Putamen (tissue), 1 donor: Measurements from ENCODE around the gene FLT3.
"Not testable (repeated sequence)": the region's sequence is repeated elsewhere in the genome, so short reads cannot be mapped to it uniquely, and the experiment has no call there.

Experiments
- DNase-seq: peaks from one replicate; pipeline ENCODE4 v3.0.0-alpha.2; 2016; ENCODE audit warnings: low spot score

The FLT3 gene

GRCh38 chr13:28099396-28100149, 803 bp downstream of the FLT3 start:
- DNase-seq: no peak

GRCh38 chr13:28097503-28097902, 2.9 kb downstream of the FLT3 start:
- no peak for DNase-seq

DNA sequence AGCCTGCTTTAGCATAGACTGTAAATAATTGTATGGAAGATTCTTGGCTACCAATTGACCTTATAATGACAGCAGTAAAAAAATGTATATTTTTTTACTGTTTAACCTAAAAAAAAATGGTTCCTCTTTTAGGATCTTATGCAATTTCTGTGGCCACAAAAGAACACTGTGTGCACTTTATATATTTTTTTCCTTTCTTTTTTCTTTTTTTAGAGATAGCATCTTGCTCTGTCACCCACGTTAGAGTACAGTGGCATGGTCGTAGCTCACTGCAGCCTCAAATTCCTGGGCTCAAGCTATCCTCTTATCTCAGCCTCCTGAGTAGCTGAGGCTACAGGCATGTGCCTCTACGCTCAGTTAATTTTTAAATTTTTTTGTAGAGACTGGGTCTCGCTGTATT, 6.1 kb downstream of the FLT3 start:
- no peak for DNase-seq

DNA sequence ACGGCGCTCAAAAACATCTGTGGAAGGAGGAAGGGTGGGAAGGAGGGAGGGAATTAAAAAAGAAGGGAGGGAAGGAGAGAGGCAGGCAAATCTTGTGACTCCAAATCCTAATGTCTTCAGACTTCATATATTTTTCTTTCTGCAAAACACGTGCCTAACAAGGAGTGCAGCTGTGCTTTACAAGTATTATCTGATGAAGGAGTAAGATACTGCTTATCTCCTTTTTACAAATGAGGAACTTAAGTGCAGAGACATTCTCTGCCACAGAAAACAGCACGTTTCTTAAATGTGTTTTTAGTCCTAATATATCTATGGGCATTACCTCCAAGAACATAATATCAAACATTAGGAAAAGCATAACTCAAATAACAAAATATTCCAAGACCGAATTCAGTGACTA, 6.5 kb downstream of the FLT3 start:
- no peak for DNase-seq

GRCh38 chr13:28092431-28092830, 7.9 kb downstream of the FLT3 start:
- no peak for DNase-seq

DNA sequence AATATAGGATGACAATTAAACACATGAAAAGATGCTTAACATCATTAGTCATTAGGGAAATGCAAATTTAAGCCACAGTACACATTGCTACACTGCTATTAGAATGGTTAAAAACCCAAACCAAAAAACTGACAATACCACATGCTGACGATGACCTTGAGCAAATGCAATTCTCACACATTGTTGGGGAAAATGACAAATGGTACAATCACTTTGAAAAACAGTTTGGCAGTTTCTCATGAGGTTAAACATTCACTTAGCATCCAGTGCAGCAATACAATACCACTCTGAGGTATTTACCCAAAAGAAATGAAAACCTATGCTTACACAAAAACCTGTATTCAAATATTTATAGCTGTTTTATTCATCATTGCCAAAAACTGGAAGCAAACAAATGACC, 11.3 kb downstream of the FLT3 start:
- no peak for DNase-seq

DNA sequence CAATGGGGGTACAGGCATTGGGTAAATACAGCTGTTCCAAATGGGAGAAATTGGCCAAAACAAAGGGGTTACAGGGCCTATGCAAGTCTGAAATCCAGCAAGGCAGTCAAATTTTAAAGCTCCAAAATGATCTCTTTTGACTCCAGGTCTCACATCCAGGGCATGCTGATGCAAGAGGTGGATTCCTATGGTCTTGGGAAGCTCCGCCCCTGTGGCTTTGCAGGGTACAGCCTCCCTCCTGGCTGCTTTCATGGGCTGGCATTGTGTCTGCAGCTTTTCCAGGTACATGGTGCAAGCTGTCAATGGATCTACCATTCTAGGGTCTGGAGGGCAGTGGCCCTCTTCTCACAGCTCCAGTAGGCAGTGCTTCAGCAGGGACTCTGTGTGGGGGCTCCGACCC, 22.6 kb downstream of the FLT3 start:
- DNase-seq: not testable (repeated sequence)

DNA sequence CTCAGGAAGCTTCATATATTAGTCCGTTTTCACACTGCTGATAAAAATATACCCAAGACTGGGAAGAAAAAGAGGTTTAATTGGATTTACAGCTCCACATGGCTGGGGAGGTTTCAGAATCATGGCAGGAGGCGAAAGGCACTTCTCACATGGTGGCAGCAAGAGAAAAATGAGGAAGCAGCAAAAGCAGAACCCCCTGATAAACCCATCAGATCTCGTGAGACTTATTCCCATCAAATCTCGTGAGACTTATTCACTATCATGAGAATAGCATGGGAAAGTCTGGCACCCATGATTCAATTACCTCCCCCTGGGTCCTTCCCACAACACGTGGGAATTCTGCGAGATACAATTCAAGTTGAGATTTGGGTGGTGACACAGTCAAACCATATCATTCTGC, 23.1 kb downstream of the FLT3 start:
- DNase-seq: no peak

- no peak for DNase-seq
Observed at GRCh38 chr13:28071424-28071823, 29.0 kb downstream of the FLT3 start.

DNA sequence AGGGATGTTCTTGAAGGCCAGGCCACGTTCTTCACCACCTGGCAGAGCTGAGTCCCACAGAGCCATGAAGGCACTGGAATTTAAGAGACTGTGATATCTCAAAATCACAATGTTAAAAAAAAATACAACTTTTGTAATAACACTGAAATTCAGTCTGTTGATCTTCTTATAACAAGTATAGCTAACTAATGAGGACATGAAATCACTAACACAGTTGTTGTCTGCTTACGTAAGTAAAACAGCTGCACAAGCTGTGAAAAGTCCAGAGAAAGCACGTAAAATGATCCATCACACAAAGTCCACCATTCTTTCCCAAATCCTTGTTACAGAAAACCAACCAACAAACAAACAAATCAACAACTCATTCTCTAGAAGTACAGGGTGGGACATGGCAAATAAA, 32.9 kb downstream of the FLT3 start:
- DNase-seq: no peak

DNA sequence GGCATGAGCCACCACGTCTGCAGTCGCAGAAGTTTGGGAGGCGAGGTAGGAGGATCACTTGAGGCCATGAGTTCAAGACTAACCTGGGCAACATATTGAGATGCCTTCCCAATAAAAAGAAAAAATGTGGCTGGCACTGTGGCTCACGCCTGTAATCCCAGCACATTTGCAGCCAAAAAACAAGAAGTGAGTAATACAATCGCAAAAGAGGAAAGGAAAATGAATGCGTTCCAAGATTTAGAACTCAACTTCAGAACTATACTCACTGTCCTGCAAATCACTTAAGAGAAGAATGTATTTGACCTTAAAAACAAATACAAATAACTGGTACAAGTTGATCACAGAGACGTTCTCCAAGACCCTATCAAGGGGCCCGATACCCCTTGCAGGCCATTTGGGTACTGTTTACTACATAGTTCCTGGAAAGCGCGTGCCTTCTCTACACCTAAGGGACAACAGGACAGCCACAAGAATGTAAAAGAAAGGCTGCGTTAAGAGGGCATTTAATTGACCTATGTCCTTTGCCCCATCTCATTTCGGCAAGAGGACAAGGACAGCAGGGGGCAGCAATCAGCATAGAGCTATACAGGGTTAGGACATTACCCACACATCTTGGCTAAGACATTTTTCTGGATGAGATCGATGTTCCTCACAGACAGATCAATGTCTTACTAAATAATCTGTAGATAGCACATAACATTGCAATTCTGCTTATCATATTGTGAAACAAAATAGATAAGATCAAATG, 41.3 kb downstream of the FLT3 start:
- DNase-seq: no peak

DNA sequence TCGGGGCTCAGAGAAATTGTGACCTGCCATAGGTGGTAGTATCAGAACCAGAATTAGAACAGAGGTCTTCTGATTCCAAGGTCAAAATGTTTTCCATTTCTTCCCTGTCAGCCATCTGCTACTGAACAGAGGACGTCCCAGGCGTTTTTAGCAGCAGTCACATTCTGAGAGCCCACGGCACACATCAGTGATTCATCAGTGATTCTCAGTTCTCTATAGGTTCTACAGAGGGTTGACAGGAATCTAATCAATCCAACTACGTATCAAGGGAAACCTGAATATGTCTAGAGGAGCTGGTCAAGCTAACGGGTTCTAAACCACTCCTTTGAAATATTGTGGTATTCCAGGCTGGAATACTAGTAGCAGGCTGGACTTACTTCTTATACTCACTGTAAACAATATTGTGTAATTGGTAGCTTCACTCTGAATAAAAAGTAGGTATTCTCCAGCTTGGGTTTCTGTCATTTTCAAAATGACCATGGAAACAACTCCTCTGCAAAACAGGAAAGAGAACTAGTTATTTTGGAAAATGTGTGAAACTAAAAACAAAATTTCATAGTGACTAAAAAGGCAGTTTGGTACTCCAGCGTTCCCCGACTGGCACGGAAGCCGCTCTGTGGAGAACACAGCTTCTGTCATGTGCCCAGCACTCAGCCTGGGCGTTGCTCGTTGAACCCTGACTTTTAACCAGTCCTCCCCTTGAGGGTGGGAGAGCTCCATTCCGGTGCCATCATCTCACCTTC, 43.2 kb downstream of the FLT3 start:
- no peak for DNase-seq

DNA sequence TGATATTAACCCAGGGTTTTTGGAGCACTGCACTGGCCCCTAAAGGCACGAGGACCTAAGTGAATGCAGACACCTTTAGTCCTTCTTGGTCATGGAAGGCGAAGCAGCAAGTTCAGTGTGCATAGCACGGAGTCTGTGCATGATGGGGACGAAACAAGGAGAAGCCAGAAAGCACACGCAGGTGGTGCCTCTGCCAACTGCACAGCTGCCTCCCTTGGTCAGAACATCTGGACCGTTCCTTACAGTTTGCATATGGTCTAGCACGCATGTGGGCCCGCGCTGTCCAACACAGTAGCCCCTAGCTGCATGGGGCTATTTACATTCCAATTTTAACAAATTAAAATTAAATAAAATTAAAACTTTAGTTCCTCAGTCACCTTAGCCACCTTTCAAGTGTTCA, 44.0 kb downstream of the FLT3 start:
- DNase-seq: no peak

DNA sequence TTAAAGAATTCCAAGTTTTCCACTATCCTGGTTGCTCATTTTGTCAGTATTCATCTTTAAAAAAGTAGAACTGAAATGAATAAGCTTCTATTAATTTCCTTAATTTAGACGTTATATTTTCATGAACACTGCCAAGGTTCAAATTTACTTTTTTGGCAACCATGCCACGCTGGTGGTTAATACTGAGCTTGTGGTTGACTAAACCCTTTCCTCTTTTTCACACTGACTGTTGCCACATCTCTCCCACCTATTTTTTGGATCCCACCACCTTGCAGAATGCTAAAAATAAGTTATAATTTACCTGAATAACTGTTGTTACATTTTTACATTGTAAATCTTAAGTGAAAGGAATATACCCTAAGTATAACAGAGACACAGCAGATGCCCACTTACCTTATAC, 45.0 kb downstream of the FLT3 start:
- no peak for DNase-seq

- no peak for DNase-seq
Observed at GRCh38 chr13:28052945-28053344, 47.4 kb downstream of the FLT3 start.

DNA sequence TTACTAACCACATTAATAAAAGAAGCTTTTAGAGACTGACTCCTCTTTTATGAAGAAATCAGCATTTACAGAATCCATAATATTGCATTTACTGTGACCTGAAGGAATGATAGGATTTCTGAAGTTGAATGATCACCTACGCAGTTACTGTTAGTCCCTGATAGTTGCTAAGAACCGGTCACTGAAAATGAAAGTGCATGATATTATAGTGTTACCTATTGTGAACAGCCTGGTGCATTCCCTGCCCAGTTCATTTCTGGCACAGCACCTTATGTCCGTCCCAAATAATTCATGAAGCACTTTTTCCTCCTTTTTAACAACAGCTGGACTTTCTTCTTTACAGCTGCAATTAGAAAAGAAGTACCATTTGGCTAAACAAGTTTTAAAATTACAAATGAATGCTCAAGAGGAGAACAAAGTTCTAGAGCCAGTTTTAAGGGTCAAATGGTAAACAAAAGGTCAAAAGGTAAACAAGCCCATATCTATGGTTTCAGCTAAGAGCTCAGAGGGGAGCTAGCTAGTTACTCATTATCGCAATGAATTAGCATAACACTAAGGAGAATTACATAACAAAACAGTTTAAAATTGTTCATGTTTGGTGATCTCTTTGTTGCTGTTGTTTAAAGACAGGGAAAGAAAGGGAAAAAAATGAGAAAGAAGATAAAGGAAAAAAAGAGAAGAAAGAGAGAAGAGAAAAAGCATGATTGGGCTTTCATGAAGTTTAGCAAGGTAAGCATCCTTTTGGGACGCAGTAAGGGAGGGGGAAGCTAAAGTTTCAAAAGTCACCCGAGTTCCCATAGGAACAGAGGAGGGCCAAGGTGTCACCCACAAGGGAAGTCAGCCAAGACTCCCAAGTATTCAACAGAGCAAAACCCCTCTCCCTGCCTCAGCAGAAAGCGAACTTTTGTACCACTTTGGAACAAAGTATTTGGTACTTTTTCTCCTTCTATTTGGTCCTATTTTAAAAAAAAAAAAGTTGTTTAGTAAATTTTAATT, 50.2 kb downstream of the FLT3 start:
- DNase-seq: no peak

- DNase-seq: no peak
Observed at GRCh38 chr13:28049215-28049614, 51.2 kb downstream of the FLT3 start.

GRCh38 chr13:28048768-28049167, 51.6 kb downstream of the FLT3 start:
- DNase-seq: no peak

GRCh38 chr13:28047757-28048388, 52.5 kb downstream of the FLT3 start:
- no peak for DNase-seq

- no peak for DNase-seq
Observed at GRCh38 chr13:28046981-28047380, 53.4 kb downstream of the FLT3 start.

DNA sequence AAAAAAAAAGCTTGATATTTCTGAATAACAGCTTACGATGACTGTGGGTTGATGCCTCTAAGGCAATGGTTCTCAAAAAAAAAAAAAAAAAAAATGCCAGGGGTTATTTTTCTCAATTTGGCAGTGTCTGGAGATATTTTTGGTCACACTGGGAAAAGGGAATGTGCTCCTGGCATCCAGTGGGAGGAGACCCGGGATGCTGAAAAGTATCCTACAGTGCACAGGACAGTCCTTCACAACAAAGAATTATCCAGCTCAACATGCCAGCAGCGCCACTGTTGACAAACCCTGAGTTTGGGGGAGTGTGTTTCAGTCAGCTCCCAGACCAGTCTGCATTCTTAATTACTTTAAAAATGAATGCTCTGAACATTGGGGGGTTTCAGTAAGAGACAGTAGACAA, 54.5 kb downstream of the FLT3 start:
- no peak for DNase-seq
